Lung (tissue), 12 donors: ENCODE measurements around the gene SNX30. TPM values are rescaled to one million over a fixed set of nuclear protein-coding genes. Genes with fewer than 3 reads are reported as not detected.
A peak's percentile ranks its signal among the peaks of the same experiment; 100 is the strongest.

Source experiments
- ATAC-seq: fragments of 200-7000 bp; cut with Tn5 transposase; one replicate; pipeline ENCODE4 v1.9.1; 2020; ENCODE audit warnings: moderate number of reproducible peaks; ENCODE audit not compliant: insufficient read depth, low FRiP score
- DNase-seq, 3 donors: peaks; one replicate each; pipeline ENCODE4 v3.0.0-alpha.2; 2013 to 2017
- H3K27ac ChIP-seq, 2 donors: one replicate each; pipeline ENCODE4 v1.5.1; 2013; ENCODE audit warnings: mild to moderate bottlenecking in 2 of 2, moderate library complexity in 2 of 2, control low read depth in 1 of 2, inconsistent platforms in 1 of 2, low read depth in 1 of 2, low read length in 1 of 2
- H3K27me3 ChIP-seq, 3 donors: one replicate each; pipeline ENCODE4 v1.5.1; 2013; ENCODE audit warnings: low read length in 2 of 3; ENCODE audit not compliant: control insufficient read depth in 3 of 3, insufficient read depth in 3 of 3
- H3K36me3 ChIP-seq, 4 donors: one replicate each; pipeline ENCODE4 v1.5.1; 2013; ENCODE audit warnings: low read length in 4 of 4, mild to moderate bottlenecking in 1 of 4, moderate library complexity in 1 of 4; ENCODE audit not compliant: control insufficient read depth in 4 of 4, insufficient read depth in 4 of 4
- H3K4me1 ChIP-seq, 5 donors: one replicate each; pipeline ENCODE4 v1.5.1; 2013; ENCODE audit warnings: low read length in 5 of 5, mild to moderate bottlenecking in 2 of 5, moderate library complexity in 1 of 5; ENCODE audit not compliant: control insufficient read depth in 5 of 5, insufficient read depth in 5 of 5
- H3K4me3 ChIP-seq: one replicate; pipeline ENCODE4 v1.5.1; 2013; ENCODE audit warnings: mild to moderate bottlenecking, control low read depth, moderate library complexity
- H3K9ac ChIP-seq, 2 donors: one replicate each; pipeline ENCODE4 v1.5.1; 2013; ENCODE audit warnings: low read length in 2 of 2, control low read depth in 1 of 2; ENCODE audit not compliant: insufficient read depth in 1 of 2
- H3K9me3 ChIP-seq, 4 donors: one replicate each; pipeline ENCODE4 v1.5.1; 2013; ENCODE audit warnings: low read length in 3 of 4, mild to moderate bottlenecking in 1 of 4, moderate library complexity in 1 of 4; ENCODE audit not compliant: control insufficient read depth in 4 of 4, insufficient read depth in 3 of 4
- CTCF ChIP-seq: IDR thresholded peaks from 2 replicates; pipeline ENCODE4 v1.5.1; 2012; ENCODE audit warnings: mild to moderate bottlenecking; ENCODE audit errors: control extremely low read depth, extremely low read depth
- WGBS, 2 donors: extraction: QIAGEN DNeasy Blood & Tissue Kit; methylation state at CpG; one replicate each; pipeline ENCODE4 v1.1.7; 2013; 5-methylcytosine and 5-hydroxymethylcytosine counted together
- polyA plus RNA-seq, 2 donors: library from polyadenylated mRNA; stranded (reverse); fragments of 200-250 nt; gene quantifications; one replicate each; pipeline ENCODE4 v1.2.1, GENCODE V29; 2013
- total RNA-seq, 2 donors: library from RNA; depleted of rRNA in 1 of 2; stranded (reverse); fragments of >200 nt in 1 of 2; gene quantifications; one replicate each; pipeline ENCODE4 v1.2.1, GENCODE V29; 2014 to 2021
- donor health status: control.
- donor health status: control.
- donor health status: Bipolar disorder and iron deficiency.
- donor health status: healthy.
- donor health status: DM: yes; HTN: yes; CAD: no.

The SNX30 gene
- total and polyA plus RNA-seq, 4 donors: 13.7 to 63.1 (median 35.8) TPM

- Histone ChIP-seq H3K27me3 (no peaks in the 10 kb centered on the region), H3K9me3 (peaks cover 0 to 2% (median 0%) of the 10 kb centered on the region in 4 donors), H3K4me1 (peaks cover 0 to 25% (median 12%) of the 10 kb centered on the region in 5 donors), H3K36me3 (peaks cover 0 to 9% (median 6%) of the 10 kb centered on the region in 4 donors), H3K4me3 (no peak overlapping the region), H3K27ac (peak overlapping the region in 1 of 2 donors; percentile 42), H3K9ac (no peak overlapping the region)
- no peak for ATAC-seq
- TF ChIP-seq CTCF: no peak
- DNase-seq: no peak
- WGBS, 2 donors: 57 to 60% methylated on average over 2 of the region's 2 CpGs
Measured at GRCh38 chr9:112863746-112864145, 113.2 kb downstream of the SNX30 start.

GRCh38 chr9:112864403-112864802, 113.8 kb downstream of the SNX30 start:
- Histone ChIP-seq H3K27ac (peak overlapping the region in 1 of 2 donors; percentile 42), H3K36me3 (peaks cover 0 to 10% (median 7%) of the 10 kb centered on the region in 4 donors), H3K9me3 (peaks cover 0 to 2% (median 0%) of the 10 kb centered on the region in 4 donors), H3K4me1 (peaks cover 0 to 25% (median 10%) of the 10 kb centered on the region in 5 donors), H3K27me3 (no peaks in the 10 kb centered on the region), H3K9ac (no peak overlapping the region), H3K4me3 (no peak overlapping the region)
- TF ChIP-seq CTCF: no peak
- ATAC-seq (no peak), DNase-seq (no peak)
- 49 to 55% methylated on average over 3 of the region's 3 CpGs for WGBS, 2 donors

GRCh38 chr9:112864982-112865381, 114.4 kb downstream of the SNX30 start:
- ATAC-seq (no peak), DNase-seq (no peak)
- H3K9ac ChIP-seq: no peak overlapping the region
- no peaks in the 10 kb centered on the region for H3K27me3 ChIP-seq
- 94 to 96% methylated on average over 7 of the region's 7 CpGs for WGBS, 2 donors
- peaks cover 4 to 10% (median 8%) of the 10 kb centered on the region in 4 donors for H3K36me3 ChIP-seq
- H3K9me3 ChIP-seq: peaks cover 0 to 2% (median 0%) of the 10 kb centered on the region in 4 donors
- no peak for TF ChIP-seq CTCF
- no peak overlapping the region for H3K4me3 ChIP-seq
- peaks cover 0 to 25% (median 10%) of the 10 kb centered on the region in 5 donors for H3K4me1 ChIP-seq
- H3K27ac ChIP-seq: no peak overlapping the region
